ENCODE results near the gene ADAMTSL2. TPM values are rescaled to one million over a fixed set of nuclear protein-coding genes. Genes with fewer than 3 reads are reported as not detected.

ADAMTSL2 gene
- total RNA-seq, 1 donor, result 0.10 TPM

GRCh38 chr9:133608889-133609288, 74.4 kb downstream of the ADAMTSL2 start:
- H3K27me3 ChIP-seq (ENCODE audit: insufficient read depth, low read length), result peaks cover 9% of the 10 kb centered on the region
- H3K9me3 ChIP-seq (ENCODE audit: low read depth, low read length), result no peaks in the 10 kb centered on the region
- H3K4me3 ChIP-seq (ENCODE audit: low read length), result no peak overlapping the region

GRCh38 chr9:133609311-133610098, 75.0 kb downstream of the ADAMTSL2 start, which contains the start of gene FAM163B:
TSS of gene FAM163B (minus strand) at chr9:133609389. CDS start at chr9:133580223, 29,166 bp downstream.
- H3K27me3 ChIP-seq (ENCODE audit: insufficient read depth, low read length), result peaks cover 9% of the 10 kb centered on the region
- no peak within 1 kb of the TSS for H3K4me3 ChIP-seq (ENCODE audit: low read length)
- no peaks in the 10 kb centered on the region for H3K4me1 ChIP-seq (ENCODE audit: insufficient read depth, low read length)
- no peaks in the 10 kb centered on the region for H3K9me3 ChIP-seq (ENCODE audit: low read depth, low read length)

More at GRCh38 chr9:133608889-133609288, 74.4 kb downstream of the ADAMTSL2 start:
- H3K4me1 ChIP-seq (ENCODE audit: insufficient read depth, low read length), result no peaks in the 10 kb centered on the region

GRCh38 chr9:133610845-133611244, 76.3 kb downstream of the ADAMTSL2 start:
- H3K4me3 ChIP-seq (ENCODE audit: low read length), result no peak overlapping the region
- H3K9me3 ChIP-seq (ENCODE audit: low read depth, low read length), result no peaks in the 10 kb centered on the region
- H3K4me1 ChIP-seq (ENCODE audit: insufficient read depth, low read length), result no peaks in the 10 kb centered on the region
- H3K27me3 ChIP-seq (ENCODE audit: insufficient read depth, low read length), result peaks cover 9% of the 10 kb centered on the region

GRCh38 chr9:133612051-133612450, 77.5 kb downstream of the ADAMTSL2 start:
- Histone ChIP-seq H3K4me3 (ENCODE audit: low read length) (no peak overlapping the region), H3K27me3 (ENCODE audit: insufficient read depth, low read length) (peaks cover 9% of the 10 kb centered on the region), H3K9me3 (ENCODE audit: low read depth, low read length) (no peaks in the 10 kb centered on the region), H3K4me1 (ENCODE audit: insufficient read depth, low read length) (no peaks in the 10 kb centered on the region)

GRCh38 chr9:133612816-133613215, 78.3 kb downstream of the ADAMTSL2 start:
- Histone ChIP-seq H3K4me3 (ENCODE audit: low read length) (no peak overlapping the region), H3K9me3 (ENCODE audit: low read depth, low read length) (no peaks in the 10 kb centered on the region), H3K27me3 (ENCODE audit: insufficient read depth, low read length) (peaks cover 9% of the 10 kb centered on the region), H3K4me1 (ENCODE audit: insufficient read depth, low read length) (no peaks in the 10 kb centered on the region)

GRCh38 chr9:133613432-133613831, 78.9 kb downstream of the ADAMTSL2 start:
- Histone ChIP-seq H3K4me3 (ENCODE audit: low read length) (no peak overlapping the region), H3K9me3 (ENCODE audit: low read depth, low read length) (no peaks in the 10 kb centered on the region), H3K27me3 (ENCODE audit: insufficient read depth, low read length) (peaks cover 5% of the 10 kb centered on the region), H3K4me1 (ENCODE audit: insufficient read depth, low read length) (no peaks in the 10 kb centered on the region)

- H3K4me1 ChIP-seq (ENCODE audit: insufficient read depth, low read length), result no peaks in the 10 kb centered on the region
- H3K9me3 ChIP-seq (ENCODE audit: low read depth, low read length), result no peaks in the 10 kb centered on the region
- no peak overlapping the region for H3K4me3 ChIP-seq (ENCODE audit: low read length)
- H3K27me3 ChIP-seq (ENCODE audit: insufficient read depth, low read length), result peaks cover 3% of the 10 kb centered on the region
These were observed 79.6 kb downstream of the ADAMTSL2 start for GRCh38 chr9:133614056-133614455.

GRCh38 chr9:133614678-133615077, 80.2 kb downstream of the ADAMTSL2 start:
- H3K4me3 ChIP-seq (ENCODE audit: low read length), result no peak overlapping the region
- peaks cover 2% of the 10 kb centered on the region for H3K4me1 ChIP-seq (ENCODE audit: insufficient read depth, low read length)
- H3K27me3 ChIP-seq (ENCODE audit: insufficient read depth, low read length), result peaks cover 3% of the 10 kb centered on the region
- no peaks in the 10 kb centered on the region for H3K9me3 ChIP-seq (ENCODE audit: low read depth, low read length)

GRCh38 chr9:133615186-133615585, 80.7 kb downstream of the ADAMTSL2 start:
- Histone ChIP-seq H3K9me3 (ENCODE audit: low read depth, low read length) (no peaks in the 10 kb centered on the region), H3K4me1 (ENCODE audit: insufficient read depth, low read length) (peaks cover 6% of the 10 kb centered on the region), H3K4me3 (ENCODE audit: low read length) (no peak overlapping the region), H3K27me3 (ENCODE audit: insufficient read depth, low read length) (no peaks in the 10 kb centered on the region)

- peaks cover 6% of the 10 kb centered on the region for H3K4me1 ChIP-seq (ENCODE audit: insufficient read depth, low read length)
- no peaks in the 10 kb centered on the region for H3K9me3 ChIP-seq (ENCODE audit: low read depth, low read length)
- H3K27me3 ChIP-seq (ENCODE audit: insufficient read depth, low read length), result no peaks in the 10 kb centered on the region
- no peak overlapping the region for H3K4me3 ChIP-seq (ENCODE audit: low read length)
These were observed 81.2 kb downstream of the ADAMTSL2 start for GRCh38 chr9:133615606-133616188.

GRCh38 chr9:133616643-133617405, 82.3 kb downstream of the ADAMTSL2 start:
- Histone ChIP-seq H3K27me3 (ENCODE audit: insufficient read depth, low read length) (no peaks in the 10 kb centered on the region), H3K4me1 (ENCODE audit: insufficient read depth, low read length) (peaks cover 6% of the 10 kb centered on the region), H3K9me3 (ENCODE audit: low read depth, low read length) (no peaks in the 10 kb centered on the region), H3K4me3 (ENCODE audit: low read length) (no peak overlapping the region)

GRCh38 chr9:133618726-133619125, 84.2 kb downstream of the ADAMTSL2 start:
- H3K4me3 ChIP-seq (ENCODE audit: low read length), result no peak overlapping the region
- H3K9me3 ChIP-seq (ENCODE audit: low read depth, low read length), result no peaks in the 10 kb centered on the region
- no peaks in the 10 kb centered on the region for H3K27me3 ChIP-seq (ENCODE audit: insufficient read depth, low read length)
- H3K4me1 ChIP-seq (ENCODE audit: insufficient read depth, low read length), result peaks cover 6% of the 10 kb centered on the region

- Histone ChIP-seq H3K4me3 (ENCODE audit: low read length) (no peak overlapping the region), H3K9me3 (ENCODE audit: low read depth, low read length) (no peaks in the 10 kb centered on the region), H3K4me1 (ENCODE audit: insufficient read depth, low read length) (peaks cover 6% of the 10 kb centered on the region), H3K27me3 (ENCODE audit: insufficient read depth, low read length) (no peaks in the 10 kb centered on the region)
These were observed 85.3 kb downstream of the ADAMTSL2 start for GRCh38 chr9:133619791-133620190.

GRCh38 chr9:133621725-133622267, 87.3 kb downstream of the ADAMTSL2 start:
- H3K27me3 ChIP-seq (ENCODE audit: insufficient read depth, low read length), result no peaks in the 10 kb centered on the region
- no peaks in the 10 kb centered on the region for H3K9me3 ChIP-seq (ENCODE audit: low read depth, low read length)
- H3K4me3 ChIP-seq (ENCODE audit: low read length), result no peak overlapping the region
- H3K4me1 ChIP-seq (ENCODE audit: insufficient read depth, low read length), result peaks cover 6% of the 10 kb centered on the region

- Histone ChIP-seq H3K27me3 (ENCODE audit: insufficient read depth, low read length) (no peaks in the 10 kb centered on the region), H3K4me1 (ENCODE audit: insufficient read depth, low read length) (peaks cover 6% of the 10 kb centered on the region), H3K9me3 (ENCODE audit: low read depth, low read length) (no peaks in the 10 kb centered on the region), H3K4me3 (ENCODE audit: low read length) (no peak overlapping the region)
These were observed 88.1 kb downstream of the ADAMTSL2 start for GRCh38 chr9:133622555-133622954.
